GM23338 (cell line): Measurements from ENCODE around the gene MCTP2. TPM values are rescaled to one million over a fixed set of nuclear protein-coding genes. Genes with fewer than 3 reads are reported as not detected.

Experiments
- ATAC-seq: fragments of 200-7000 bp; cut with Tn5 transposase; 3 replicates; pipeline ENCODE4 v1.9.1; 2020
- DNase-seq: peaks from one replicate; pipeline ENCODE4 v3.0.0-alpha.2; 2015; ENCODE audit warnings: low spot score
- H2AFZ ChIP-seq: fragments of 200-600 bp; sonication (generic); 2 replicates; pipeline ENCODE4 v1.8.0; 2016; ENCODE audit warnings: antibody characterized with exemption, mild to moderate bottlenecking, moderate library complexity
- H3F3A ChIP-seq: fragments of 200-600 bp; sonication (generic); replicated peaks from 2 replicates; pipeline ENCODE4 v1.8.0; 2017; ENCODE audit warnings: antibody characterized with exemption, mixed run types, low read depth
- H3K27ac ChIP-seq: fragments of 200-600 bp; sonication (generic); 2 replicates; pipeline ENCODE4 v1.6.1; 2016; ENCODE audit warnings: low read depth
- H3K27me3 ChIP-seq: fragments of 200-600 bp; sonication (generic); 2 replicates; pipeline ENCODE4 v1.8.0; 2016; ENCODE audit warnings: mild to moderate bottlenecking, mixed run types, moderate library complexity; ENCODE audit not compliant: insufficient read depth
- H3K36me3 ChIP-seq: fragments of 200-600 bp; sonication (generic); 2 replicates; pipeline ENCODE4 v1.8.0; 2016; ENCODE audit warnings: mild to moderate bottlenecking; ENCODE audit not compliant: insufficient read depth
- H3K4me1 ChIP-seq: fragments of 200-600 bp; sonication (generic); 2 replicates; pipeline ENCODE4 v1.8.0; 2016; ENCODE audit warnings: mild to moderate bottlenecking, moderate library complexity; ENCODE audit not compliant: insufficient read depth
- H3K4me2 ChIP-seq: fragments of 200-600 bp; sonication (generic); 2 replicates; pipeline ENCODE4 v1.7.1; 2017; ENCODE audit warnings: mixed run types
- H3K4me3 ChIP-seq: fragments of 200-600 bp; sonication (generic); 2 replicates; pipeline ENCODE4 v1.6.1; 2016; ENCODE audit warnings: mixed run types
- H3K79me2 ChIP-seq: fragments of 200-600 bp; sonication (generic); replicated peaks from 2 replicates; pipeline ENCODE4 v1.8.0; 2017; ENCODE audit warnings: mild to moderate bottlenecking; ENCODE audit not compliant: insufficient read depth
- H3K9me2 ChIP-seq: fragments of 200-600 bp; sonication (generic); 2 replicates; pipeline ENCODE4 v1.8.0; 2017; ENCODE audit not compliant: insufficient read depth
- H4K20me1 ChIP-seq: fragments of 200-600 bp; sonication (generic); replicated peaks from 2 replicates; pipeline ENCODE4 v1.8.0; 2017; ENCODE audit warnings: mild to moderate bottlenecking; ENCODE audit not compliant: insufficient read depth
- H3K27ac Mint-ChIP-seq: 2 replicates; pipeline ENCODE4 v1.8.0; 2020; ENCODE audit warnings: inconsistent platforms, mild to moderate bottlenecking, moderate library complexity, mixed read lengths
- H3K27me3 Mint-ChIP-seq: 3 replicates; pipeline ENCODE4 v1.8.0; 2022; ENCODE audit warnings: low read depth, mild to moderate bottlenecking, moderate library complexity, mixed read lengths, inconsistent platforms; ENCODE audit not compliant: insufficient read depth, poor library complexity
- H3K36me3 Mint-ChIP-seq: 3 replicates; pipeline ENCODE4 v1.8.0; 2021; ENCODE audit warnings: low read depth, mild to moderate bottlenecking, inconsistent platforms, moderate library complexity, mixed read lengths
- H3K4me1 Mint-ChIP-seq: 3 replicates; pipeline ENCODE4 v1.8.0; 2020; ENCODE audit warnings: mild to moderate bottlenecking, inconsistent platforms, mixed read lengths
- H3K4me3 Mint-ChIP-seq: 3 replicates; pipeline ENCODE4 v1.8.0; 2021; ENCODE audit warnings: moderate library complexity, mild to moderate bottlenecking, inconsistent platforms, mixed read lengths
- H3K9me3 Mint-ChIP-seq: 3 replicates; pipeline ENCODE4 v1.8.0; 2020; ENCODE audit warnings: moderate library complexity, mild to moderate bottlenecking, inconsistent platforms, mixed read lengths
- CTCF ChIP-seq, 2 experiments: fragments of 200-600 bp in 1 of 2; sonication (generic) in 1 of 2; conservative IDR thresholded peaks; 2 replicates each; pipeline versions ENCODE4 v1.5.1 to v1.6.1; 2016 to 2017; ENCODE audit warnings: antibody characterized with exemption in 2 of 2, low read depth in 2 of 2, mild to moderate bottlenecking in 2 of 2, moderate library complexity in 1 of 2
- ETS1 ChIP-seq: IDR thresholded peaks from 2 replicates; pipeline ENCODE4 v1.6.1; 2016; ENCODE audit warnings: antibody characterized with exemption
- JUNB ChIP-seq: IDR thresholded peaks from one replicate; pipeline ENCODE4 v1.6.1; 2016; ENCODE audit warnings: antibody characterized with exemption; ENCODE audit not compliant: unreplicated experiment
- NANOG ChIP-seq: IDR thresholded peaks from 2 replicates; pipeline ENCODE4 v1.6.1; 2016; ENCODE audit warnings: antibody characterized with exemption, borderline replicate concordance
- REST ChIP-seq: IDR thresholded peaks from one replicate; pipeline ENCODE4 v1.6.1; 2018; ENCODE audit warnings: antibody characterized with exemption; ENCODE audit not compliant: unreplicated experiment
- ZNF114 ChIP-seq: fragments of 250-450 bp; sonication (Bioruptor Pico); IDR thresholded peaks from 2 replicates; pipeline ENCODE4 v1.5.0; 2020; ENCODE audit warnings: mild to moderate bottlenecking, moderate library complexity
- ZNF462 ChIP-seq: fragments of 250-450 bp; sonication (Bioruptor Pico); IDR thresholded peaks from 2 replicates; pipeline ENCODE4 v1.5.0; 2020; ENCODE audit warnings: mild to moderate bottlenecking, moderate library complexity
- polyA plus RNA-seq: library from polyadenylated mRNA; unstranded; fragments of >200 nt; fragmentation: Nextera tagmentation; extraction: Ambion mirVana; gene quantifications from 2 replicates; pipeline ENCODE4 v1.2.1, GENCODE V29; 2016
- total RNA-seq: library from RNA; depleted of rRNA; stranded (reverse); fragments of >200 nt; shearing (Covaris generic); gene quantifications from 2 replicates; pipeline ENCODE4 v1.2.3, GENCODE V29; 2014

MCTP2 gene
- total and polyA plus RNA-seq, 2 experiments from 2014 or later = 1.8 to 5.5 TPM

GRCh38 chr15:94446441-94446840 lies 215.1 kb downstream of the MCTP2 start:
- ATAC-seq (no peak), DNase-seq (no peak)
- Histone ChIP-seq H3K4me3 (no peak overlapping the region), H3K9me2 (peaks cover 9% of the 10 kb centered on the region), H3K36me3 (no peaks in the 10 kb centered on the region), H3K4me1 (peaks cover 10% of the 10 kb centered on the region), H3K79me2 (no peaks in the 10 kb centered on the region), H3K27ac (no peak overlapping the region), H4K20me1 (no peaks in the 10 kb centered on the region), H2AFZ (no peak overlapping the region), H3F3A (no peaks in the 10 kb centered on the region), H3K4me2 (no peak overlapping the region), H3K27me3 (no peaks in the 10 kb centered on the region)
- H3K36me3 Mint-ChIP-seq = no peaks in the 10 kb centered on the region
- no peak overlapping the region for H3K4me3 Mint-ChIP-seq
- H3K4me1 Mint-ChIP-seq = peaks cover 13% of the 10 kb centered on the region; the same call in 2 of the 3 replicates
- no peaks in the 10 kb centered on the region; the same call in 2 of the 3 replicates for H3K9me3 Mint-ChIP-seq
- TF ChIP-seq ETS1 = no peak
- TF ChIP-seq REST = no peak
- TF ChIP-seq CTCF (conservative IDR thresholded peaks at IDR 0.05; ENCODE audit: low read depth in 2 of 2) = no peak
- TF ChIP-seq ZNF462 (CRISPR knock-in tag) = no peak
- TF ChIP-seq NANOG = no peak
- TF ChIP-seq JUNB = no peak
- TF ChIP-seq ZNF114 = no peak
- H3K27me3 Mint-ChIP-seq = peaks cover 3% of the 10 kb centered on the region
- H3K27ac Mint-ChIP-seq = no peak overlapping the region
